Posterior vena cava (tissue), 2 donors: Measurements from ENCODE around the gene RADIL. TPM values are rescaled to one million over a fixed set of nuclear protein-coding genes. Genes with fewer than 3 reads are reported as not detected.
"Not testable (repeated sequence)": the region's sequence is repeated elsewhere in the genome, so short reads cannot be mapped to it uniquely, and the experiment has no call there.

Source experiments
- DNase-seq: peaks from one replicate; pipeline ENCODE4 v3.0.0-alpha.2; 2020; ENCODE audit warnings: low spot score
- intact Hi-C, 2 donors: fragments of 100-400 bp; cut with DNase I; formaldehyde crosslinking; loops; one replicate each; pipeline versions ENCODE4 v1.14.1 to v1.14.2; 2022 to 2023
- long read RNA-seq, 2 donors: library from polyadenylated mRNA; unstranded; transcript quantifications; one replicate each; pipeline ENCODE4 v2.0.0, GENCODE V29; 2020 to 2021
- total RNA-seq, 2 donors: library from RNA; stranded (reverse); fragmentation: NEBNext Ultra II Directional; extraction: Animal tissue kit (Norgen Biotek cat#: 25700); gene quantifications; one replicate each; pipeline ENCODE4 v1.2.1, GENCODE V29; 2021
- donor health status: DM: yes; HTN: yes; CAD: no.
- donor health status: DM: yes; HTN: yes; CAD: no.

The RADIL gene
- total RNA-seq, result 1 to 10 TPM; 4.3 to 5.0 TPM
- long read RNA-seq, donor 1, partial matches to known transcripts, result 1 of 3 reads
- long read RNA-seq, donor 1, other reads (novel, unspliced or antisense), result 1 of 3 reads
- long read RNA-seq, donor 2, partial matches to known transcripts, result 3 of 6 reads
- long read RNA-seq, donor 2, other reads (novel, unspliced or antisense), result 2 of 6 reads

GRCh38 chr7:4883372-4884144 lies at the start of gene RADIL:
RADIL (minus strand) TSS chr7:4883716; CDS start chr7:4878139, 5,577 bp downstream.
- peak; percentile 98 for DNase-seq
- intact Hi-C loops, result no loop called here

DNA sequence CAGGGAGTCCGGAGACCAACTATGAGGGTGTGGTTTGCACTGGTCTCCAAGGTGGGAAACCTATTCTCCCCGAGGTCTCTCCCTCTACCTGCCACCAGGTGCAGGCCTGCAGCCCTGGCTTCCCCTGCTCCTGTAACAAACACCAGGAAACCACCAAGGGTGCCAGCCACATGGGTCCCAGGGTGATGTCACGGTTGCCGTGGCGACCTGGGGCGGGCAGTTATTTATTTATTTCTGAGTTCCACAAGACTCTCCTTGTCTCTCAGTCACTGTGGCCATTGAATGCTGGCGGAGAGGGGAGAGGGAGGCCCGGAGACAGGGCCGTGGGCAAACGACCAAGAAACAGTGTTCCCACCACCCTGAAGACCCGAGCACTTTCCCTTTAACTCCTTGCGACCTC lies 48.4 kb upstream of the RADIL start:
- no peak for DNase-seq
- intact Hi-C loops, result no loop called here

- intact Hi-C loops, result no loop called here
- DNase-seq, result no peak
These were observed 45.5 kb upstream of the RADIL start for GRCh38 chr7:4929005-4929404.

- intact Hi-C loops, result no loop called here
- DNase-seq, result no peak
These were observed 44.9 kb upstream of the RADIL start for GRCh38 chr7:4928445-4928844.

GRCh38 chr7:4919969-4920766 lies 36.7 kb upstream of the RADIL start:
- DNase-seq, result no peak
- intact Hi-C loops, result no loop called here

- intact Hi-C loops, result no loop called here
These were observed 32.6 kb upstream of the RADIL start for GRCh38 chr7:4916113-4916512.

DNA sequence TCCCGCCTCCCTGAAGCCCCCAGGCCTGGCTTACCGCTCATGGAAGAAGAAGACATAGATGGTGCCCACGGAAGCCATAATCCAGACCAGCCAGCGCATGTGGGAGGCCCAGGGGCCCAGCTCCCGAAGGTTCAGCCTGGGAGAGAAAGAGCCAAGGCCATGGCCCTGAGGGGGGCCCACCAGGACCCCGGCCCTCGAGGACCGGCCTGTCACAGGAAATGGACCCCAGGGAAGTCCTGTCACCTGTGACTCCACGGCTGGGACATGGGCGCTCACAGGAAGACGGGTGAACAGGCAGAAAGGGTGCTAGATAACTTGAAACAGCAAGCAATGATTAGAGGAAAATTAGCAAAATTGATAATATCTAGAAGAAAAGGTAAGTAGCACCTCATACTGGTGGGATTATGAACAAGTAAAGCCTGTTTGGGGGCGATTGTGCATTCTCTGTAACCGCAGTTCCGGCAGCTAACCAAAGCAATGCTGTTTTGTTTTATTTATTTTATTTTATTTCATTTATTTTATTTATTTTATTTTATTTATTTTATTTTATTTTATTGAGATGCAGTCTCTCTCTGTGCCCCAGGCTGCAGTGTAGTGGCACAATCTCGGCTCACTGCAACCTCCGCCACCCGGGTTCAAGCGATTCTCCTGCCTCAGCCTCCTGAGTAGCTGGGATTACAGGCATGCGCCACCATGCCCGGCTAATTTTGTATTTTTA lies 27.8 kb upstream of the RADIL start:
- intact Hi-C loops, result no loop called here
- DNase-seq, result no peak

More at GRCh38 chr7:4916113-4916512, 32.6 kb upstream of the RADIL start:
- no peak for DNase-seq

DNA sequence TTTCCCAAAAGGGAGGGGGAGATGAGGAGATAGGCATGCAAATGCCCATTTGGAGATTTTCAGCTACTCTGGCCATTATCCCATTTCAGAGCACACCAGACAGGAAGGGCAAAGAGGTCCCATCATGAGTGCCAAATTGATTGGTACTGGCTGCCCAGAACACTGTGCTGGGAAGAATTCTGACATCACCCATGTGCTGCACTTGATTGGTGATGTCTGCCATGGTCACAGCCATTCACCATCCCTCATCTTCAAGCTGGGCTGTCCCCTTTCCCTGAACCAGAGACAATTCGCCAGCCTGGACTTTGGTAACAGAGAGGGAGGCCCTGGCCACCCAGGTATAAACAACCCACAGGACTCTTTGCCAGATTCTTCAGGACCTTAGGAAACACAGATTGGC lies 23.2 kb upstream of the RADIL start:
- intact Hi-C loops, result no loop called here
- no peak for DNase-seq

GRCh38 chr7:4905171-4905570 lies 21.7 kb upstream of the RADIL start:
- DNase-seq, result no peak
- intact Hi-C loops, result no loop called here

DNA sequence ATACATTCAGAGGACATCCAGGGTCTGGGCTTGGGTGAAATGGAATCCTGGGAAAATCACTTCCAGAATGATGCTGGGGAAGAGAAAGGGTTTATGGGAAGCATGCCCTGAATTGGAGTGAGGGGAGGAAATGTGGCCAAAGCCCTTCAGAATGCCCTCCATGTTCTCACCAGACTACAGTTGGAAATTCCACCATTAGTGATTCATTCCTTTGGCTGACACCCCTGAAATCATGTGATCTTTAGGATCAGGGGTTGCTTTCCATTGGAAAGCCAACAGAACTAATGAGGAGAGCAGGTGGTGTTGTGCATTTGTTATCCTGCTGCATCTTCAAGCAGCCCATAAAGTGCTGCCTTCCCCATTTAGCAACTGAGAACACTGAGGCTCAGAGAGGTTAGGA lies 20.8 kb upstream of the RADIL start:
- intact Hi-C loops, result no loop called here
- no peak for DNase-seq

DNA sequence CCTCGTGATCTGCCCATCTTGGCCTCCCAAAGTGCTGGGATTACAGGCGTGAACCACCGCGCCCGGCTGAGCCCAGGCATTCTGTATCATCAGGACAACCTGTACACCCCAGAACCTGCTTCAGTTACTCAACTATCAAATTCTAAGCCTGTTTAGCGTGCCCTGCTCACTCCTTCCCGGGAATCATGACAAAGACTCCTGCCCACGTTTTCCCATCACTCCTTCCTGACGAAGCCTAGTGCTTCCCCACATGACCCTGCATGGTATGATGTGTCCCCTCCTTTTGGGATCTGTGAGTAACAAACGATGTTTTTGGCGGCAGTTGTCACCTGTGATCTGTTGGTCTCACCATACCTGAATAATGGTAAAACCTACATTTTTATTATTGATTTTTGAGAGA lies 12.2 kb upstream of the RADIL start:
- intact Hi-C loops, result no loop called here
- no peak for DNase-seq

GRCh38 chr7:4894482-4894881 lies 11.0 kb upstream of the RADIL start:
- DNase-seq, result no peak
- intact Hi-C loops, result no loop called here

DNA sequence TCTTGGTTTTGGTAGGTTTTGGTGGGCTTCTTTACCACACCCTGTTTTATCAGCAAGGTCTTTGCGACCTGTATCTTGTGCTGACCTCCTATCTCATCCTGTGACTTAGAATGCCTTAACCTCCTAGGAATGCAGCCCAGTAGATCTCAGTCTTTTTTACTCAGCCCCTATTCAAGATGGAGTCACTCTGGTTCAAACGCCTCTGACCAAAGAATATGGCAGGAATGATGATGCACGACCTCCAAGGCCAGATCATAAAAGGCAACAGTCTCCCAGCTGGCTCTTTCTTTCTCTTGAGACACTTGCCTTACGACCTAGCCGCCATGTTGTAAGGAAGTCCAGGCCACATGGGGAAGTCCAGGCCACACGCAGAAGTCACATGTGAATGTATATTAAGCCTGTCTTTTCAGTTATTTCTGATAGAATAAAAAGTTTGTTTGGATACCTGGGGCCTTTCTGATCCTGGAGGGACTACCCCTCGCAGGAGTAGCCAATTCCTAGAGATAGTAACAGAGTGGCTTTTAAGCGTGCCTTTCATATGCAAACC lies 10.5 kb upstream of the RADIL start:
- intact Hi-C loops, result no loop called here

GRCh38 chr7:4893188-4893587 lies 9.7 kb upstream of the RADIL start:
- intact Hi-C loops, DNase-seq: not testable (repeated sequence)

More for the DNA sequence above, 10.5 kb upstream of the RADIL start:
- no peak for DNase-seq

DNA sequence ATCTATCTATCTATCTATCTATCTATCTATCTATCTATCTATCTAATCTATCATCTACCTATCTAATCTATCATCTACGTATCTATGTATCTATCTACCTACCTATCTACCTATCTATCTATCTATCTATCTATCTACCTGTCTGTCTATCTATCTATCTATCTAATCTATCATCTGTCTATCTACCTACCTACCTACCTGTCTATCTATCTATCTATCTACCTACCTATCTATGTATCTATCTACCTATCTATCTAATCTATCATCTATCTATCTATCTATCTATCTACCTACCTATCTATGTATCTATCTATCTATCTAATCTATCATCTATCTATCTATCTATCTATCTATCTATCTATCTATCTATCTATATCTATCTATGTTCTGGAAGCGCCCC lies 8.0 kb upstream of the RADIL start:
- intact Hi-C loops, result not testable (repeated sequence)

DNA sequence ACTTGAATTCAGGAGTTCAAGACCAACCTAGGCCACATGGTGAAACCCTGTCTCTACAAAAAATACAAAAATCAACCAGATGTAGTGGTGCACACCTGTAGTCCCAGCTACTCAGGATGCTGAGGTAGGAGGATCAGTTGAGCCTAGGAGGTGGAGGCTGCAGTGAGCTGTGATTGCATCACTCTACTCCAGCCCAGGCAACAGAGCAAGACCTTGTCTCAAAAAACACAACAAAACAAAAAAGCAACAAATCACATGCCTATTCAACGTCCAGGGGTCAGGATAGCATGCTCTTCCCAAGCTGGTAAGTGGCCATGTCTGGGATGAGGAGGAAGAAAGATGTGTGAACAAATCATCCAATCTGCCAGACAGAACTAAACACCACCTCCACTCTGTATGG lies 6.2 kb upstream of the RADIL start:
- DNase-seq, result no peak
- intact Hi-C loops, result no loop called here

More for the DNA sequence above, 8.0 kb upstream of the RADIL start:
- DNase-seq, result not testable (repeated sequence)

DNA sequence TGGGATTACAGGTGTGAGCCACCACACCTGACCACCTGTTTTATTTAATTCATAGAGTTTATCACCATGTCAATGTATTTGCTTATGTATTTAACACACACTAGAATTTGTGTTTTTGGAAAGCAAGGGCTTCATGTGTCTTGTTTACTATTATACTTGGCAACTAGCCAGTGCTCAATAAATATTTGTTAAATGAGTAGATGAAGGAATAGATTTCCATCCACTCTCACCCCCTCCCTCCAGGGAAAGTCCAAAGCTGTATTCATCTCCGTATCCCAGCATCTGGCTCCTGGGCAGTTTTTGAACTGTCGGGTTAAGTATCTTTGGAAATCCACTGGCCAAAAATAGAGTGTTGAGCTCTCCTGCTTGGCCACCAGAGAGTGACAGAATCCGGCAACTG lies 4.6 kb upstream of the RADIL start:
- intact Hi-C loops, result no loop called here
- no peak for DNase-seq

DNA sequence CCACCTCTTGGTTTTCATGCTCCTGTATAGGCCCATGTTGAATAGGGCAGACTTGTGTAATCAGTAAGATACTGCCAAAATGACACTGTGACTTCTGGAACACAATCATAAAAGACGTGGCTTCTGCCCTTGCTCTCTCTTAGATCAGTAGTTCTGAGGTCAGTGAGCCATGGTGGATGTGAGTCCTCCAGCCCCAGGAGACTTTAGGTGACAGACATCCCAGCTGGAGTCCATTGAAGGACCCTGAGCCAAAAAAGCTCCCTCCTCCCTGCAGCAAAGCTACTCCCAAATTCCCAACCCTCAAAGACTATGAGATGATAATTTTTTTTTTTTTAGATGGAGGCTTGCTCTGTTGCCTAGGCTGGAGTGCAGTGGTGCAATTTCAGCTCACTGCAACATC lies 3.2 kb upstream of the RADIL start:
- intact Hi-C loops, result no loop called here
- no peak for DNase-seq

- intact Hi-C loops, result no loop called here
- peak; percentile 26 for DNase-seq
These were observed 1.8 kb upstream of the RADIL start for GRCh38 chr7:4885317-4885807.
